ENCODE data around the gene NCAM1.

- TF ChIP-seq, protein P1, sequence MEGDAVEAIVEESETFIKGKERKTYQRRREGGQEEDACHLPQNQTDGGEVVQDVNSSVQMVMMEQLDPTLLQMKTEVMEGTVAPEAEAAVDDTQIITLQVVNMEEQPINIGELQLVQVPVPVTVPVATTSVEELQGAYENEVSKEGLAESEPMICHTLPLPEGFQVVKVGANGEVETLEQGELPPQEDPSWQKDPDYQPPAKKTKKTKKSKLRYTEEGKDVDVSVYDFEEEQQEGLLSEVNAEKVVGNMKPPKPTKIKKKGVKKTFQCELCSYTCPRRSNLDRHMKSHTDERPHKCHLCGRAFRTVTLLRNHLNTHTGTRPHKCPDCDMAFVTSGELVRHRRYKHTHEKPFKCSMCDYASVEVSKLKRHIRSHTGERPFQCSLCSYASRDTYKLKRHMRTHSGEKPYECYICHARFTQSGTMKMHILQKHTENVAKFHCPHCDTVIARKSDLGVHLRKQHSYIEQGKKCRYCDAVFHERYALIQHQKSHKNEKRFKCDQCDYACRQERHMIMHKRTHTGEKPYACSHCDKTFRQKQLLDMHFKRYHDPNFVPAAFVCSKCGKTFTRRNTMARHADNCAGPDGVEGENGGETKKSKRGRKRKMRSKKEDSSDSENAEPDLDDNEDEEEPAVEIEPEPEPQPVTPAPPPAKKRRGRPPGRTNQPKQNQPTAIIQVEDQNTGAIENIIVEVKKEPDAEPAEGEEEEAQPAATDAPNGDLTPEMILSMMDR (IDR thresholded peaks at IDR 0.05): no peak
- TF ChIP-seq POLR2A (IDR thresholded peaks at IDR 0.05): no peak
These were observed 156.9 kb downstream of the NCAM1 start for GRCh38 chr11:113118104-113118503.
